ENCODE measurements around the gene CPNE6. TPM values are rescaled to one million over a fixed set of nuclear protein-coding genes. Genes with fewer than 3 reads are reported as not detected.

The CPNE6 gene
- total and polyA plus RNA-seq, 12 donors, result 0.12 to 0.64 (median 0.41) TPM; not detected in 8

DNA sequence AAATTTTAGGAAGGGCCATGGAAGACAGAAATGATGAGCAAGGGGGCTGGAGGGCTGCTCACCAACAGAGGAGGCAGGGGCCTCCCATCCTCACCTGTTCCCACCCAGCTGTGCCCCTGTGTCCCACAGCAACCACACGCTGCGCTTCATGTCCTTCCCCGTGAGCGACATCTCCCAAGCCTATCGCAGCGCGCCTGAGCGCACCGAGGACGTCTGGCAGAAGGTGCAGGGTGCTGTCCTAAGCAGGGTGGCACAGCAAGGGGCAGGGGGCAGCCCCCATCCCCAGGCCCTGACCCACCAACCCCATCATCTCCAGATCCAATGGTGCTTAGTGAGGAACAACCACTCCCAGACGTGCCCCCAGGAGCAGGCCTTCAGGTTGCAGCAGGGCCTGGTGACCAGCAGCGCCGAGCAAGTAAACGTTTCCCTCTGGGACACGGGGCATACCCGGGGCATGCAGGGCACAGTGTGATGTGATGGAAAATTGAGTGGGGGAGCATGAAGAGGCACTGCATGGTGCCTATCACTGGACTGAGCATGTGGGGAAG, 11.4 kb upstream of the CPNE6 start:
- no peak overlapping the region for H3K4me3 ChIP-seq
- TF ChIP-seq, protein P1, sequence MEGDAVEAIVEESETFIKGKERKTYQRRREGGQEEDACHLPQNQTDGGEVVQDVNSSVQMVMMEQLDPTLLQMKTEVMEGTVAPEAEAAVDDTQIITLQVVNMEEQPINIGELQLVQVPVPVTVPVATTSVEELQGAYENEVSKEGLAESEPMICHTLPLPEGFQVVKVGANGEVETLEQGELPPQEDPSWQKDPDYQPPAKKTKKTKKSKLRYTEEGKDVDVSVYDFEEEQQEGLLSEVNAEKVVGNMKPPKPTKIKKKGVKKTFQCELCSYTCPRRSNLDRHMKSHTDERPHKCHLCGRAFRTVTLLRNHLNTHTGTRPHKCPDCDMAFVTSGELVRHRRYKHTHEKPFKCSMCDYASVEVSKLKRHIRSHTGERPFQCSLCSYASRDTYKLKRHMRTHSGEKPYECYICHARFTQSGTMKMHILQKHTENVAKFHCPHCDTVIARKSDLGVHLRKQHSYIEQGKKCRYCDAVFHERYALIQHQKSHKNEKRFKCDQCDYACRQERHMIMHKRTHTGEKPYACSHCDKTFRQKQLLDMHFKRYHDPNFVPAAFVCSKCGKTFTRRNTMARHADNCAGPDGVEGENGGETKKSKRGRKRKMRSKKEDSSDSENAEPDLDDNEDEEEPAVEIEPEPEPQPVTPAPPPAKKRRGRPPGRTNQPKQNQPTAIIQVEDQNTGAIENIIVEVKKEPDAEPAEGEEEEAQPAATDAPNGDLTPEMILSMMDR (IDR thresholded peaks at IDR 0.05), result no peak
- no peaks in the 10 kb centered on the region for H3K9me3 ChIP-seq
- H3K27ac ChIP-seq, result no peak overlapping the region
- 93 to 94% methylated on average over 16 of the region's 16 CpGs for WGBS, 2 donors
- DNase-seq (no peak), ATAC-seq (no peak)
- peaks cover 0 to 3% (median 0%) of the 10 kb centered on the region in 9 donors for H3K4me1 ChIP-seq
- H3K27me3 ChIP-seq, result no peaks in the 10 kb centered on the region
- intact Hi-C loops (cut with DNase I), result loop anchor here (2.0 to 5.0 kb wide), 9 partner anchors 29 to 101 kb away; partner anchors contain the start of genes PCK2 (in 3 of the 10) and IRF9 (in 2 of the 10)
- H3K36me3 ChIP-seq, result no peaks in the 10 kb centered on the region

DNA sequence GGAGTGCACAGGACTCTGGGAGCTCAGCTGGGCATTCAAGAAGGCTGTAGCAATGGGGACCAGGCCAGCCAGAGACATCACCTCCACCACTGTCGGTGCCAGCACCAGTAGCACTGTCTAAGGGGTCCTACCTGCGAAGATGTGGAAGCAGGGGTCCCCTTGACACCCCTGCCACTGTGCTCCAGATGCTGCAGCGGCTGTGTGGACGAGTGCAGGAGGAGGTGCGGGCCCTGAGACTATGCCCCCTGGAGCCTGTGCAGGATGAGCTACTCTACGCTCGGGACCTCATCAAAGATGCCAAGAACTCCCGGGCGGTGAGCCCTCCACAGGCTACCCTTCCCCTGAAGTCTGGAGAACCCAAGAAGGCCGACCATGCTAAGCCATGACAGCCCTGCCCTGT, 10.9 kb upstream of the CPNE6 start:
- Histone ChIP-seq H3K27ac (no peak overlapping the region), H3K36me3 (no peaks in the 10 kb centered on the region), H3K4me3 (no peak overlapping the region), H3K27me3 (no peaks in the 10 kb centered on the region), H3K4me1 (peaks cover 0 to 3% (median 0%) of the 10 kb centered on the region in 9 donors), H3K9me3 (no peaks in the 10 kb centered on the region)
- ATAC-seq, result no peak
- DNase-seq, result no peak
- intact Hi-C loops (cut with DNase I), result loop anchor here in 1 of 10 donors (5.0 kb wide), 1 partner anchor 42 kb away; no protein-coding TSS in a partner anchor
- TF ChIP-seq, protein P1 (IDR thresholded peaks at IDR 0.05), result no peak
- 90 to 95% methylated on average over 10 of the region's 10 CpGs for WGBS, 2 donors

DNA sequence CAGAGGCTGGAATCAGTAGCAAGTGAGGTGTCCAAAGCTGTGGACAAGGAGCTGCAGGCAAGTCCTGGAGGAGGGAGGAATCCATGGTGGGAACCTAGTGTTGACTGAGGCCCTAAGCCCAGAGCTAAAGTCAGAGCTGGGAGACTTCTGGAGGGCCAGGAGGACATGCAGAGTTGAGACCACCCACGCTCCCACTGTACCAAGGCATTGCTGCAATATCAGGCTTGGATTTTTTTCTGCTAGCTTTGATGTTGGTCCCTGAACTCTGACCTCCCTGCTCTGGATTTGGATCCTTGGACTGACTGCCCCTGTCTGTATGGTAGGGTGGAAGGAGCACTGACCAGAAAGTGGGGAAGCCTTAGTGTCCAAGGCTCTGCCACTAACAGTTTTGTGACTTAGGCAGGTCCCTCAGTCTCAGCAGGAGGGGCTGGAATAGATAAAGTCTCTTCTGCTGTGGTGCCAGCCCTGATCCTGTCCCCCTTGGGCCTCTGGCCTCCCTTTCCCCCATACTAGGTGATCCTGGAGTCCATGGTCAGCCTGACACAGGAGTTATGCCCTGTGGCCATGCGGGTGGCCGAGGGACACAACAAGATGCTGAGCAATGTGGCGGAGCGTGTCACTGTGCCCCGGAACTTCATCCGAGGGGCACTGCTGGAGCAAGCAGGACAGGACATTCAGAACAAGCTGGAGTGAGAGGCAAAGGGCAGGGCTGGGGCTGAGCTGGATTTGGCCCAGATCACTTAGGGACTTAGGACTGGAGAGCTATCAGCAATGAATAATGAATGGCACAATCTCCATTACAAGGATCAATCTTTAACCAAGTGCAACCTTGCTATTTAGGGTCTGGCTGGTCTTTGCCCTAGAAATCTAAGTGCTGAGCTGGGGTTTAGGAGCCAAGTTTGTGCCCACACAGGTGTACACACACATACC, 10.1 kb upstream of the CPNE6 start:
- Histone ChIP-seq H3K27ac (no peak overlapping the region), H3K36me3 (no peaks in the 10 kb centered on the region), H3K27me3 (no peaks in the 10 kb centered on the region), H3K4me1 (peaks cover 0 to 3% (median 0%) of the 10 kb centered on the region in 9 donors), H3K4me3 (no peak overlapping the region), H3K9me3 (no peaks in the 10 kb centered on the region)
- intact Hi-C loops (cut with DNase I), result loop anchor here in 1 of 10 donors (5.0 kb wide), 1 partner anchor 41 kb away; no protein-coding TSS in a partner anchor
- no peak for DNase-seq
- TF ChIP-seq, protein P1 (IDR thresholded peaks at IDR 0.05), result no peak
- WGBS, 2 donors, result 95% methylated on average over 7 of the region's 7 CpGs
- no peak for ATAC-seq

DNA sequence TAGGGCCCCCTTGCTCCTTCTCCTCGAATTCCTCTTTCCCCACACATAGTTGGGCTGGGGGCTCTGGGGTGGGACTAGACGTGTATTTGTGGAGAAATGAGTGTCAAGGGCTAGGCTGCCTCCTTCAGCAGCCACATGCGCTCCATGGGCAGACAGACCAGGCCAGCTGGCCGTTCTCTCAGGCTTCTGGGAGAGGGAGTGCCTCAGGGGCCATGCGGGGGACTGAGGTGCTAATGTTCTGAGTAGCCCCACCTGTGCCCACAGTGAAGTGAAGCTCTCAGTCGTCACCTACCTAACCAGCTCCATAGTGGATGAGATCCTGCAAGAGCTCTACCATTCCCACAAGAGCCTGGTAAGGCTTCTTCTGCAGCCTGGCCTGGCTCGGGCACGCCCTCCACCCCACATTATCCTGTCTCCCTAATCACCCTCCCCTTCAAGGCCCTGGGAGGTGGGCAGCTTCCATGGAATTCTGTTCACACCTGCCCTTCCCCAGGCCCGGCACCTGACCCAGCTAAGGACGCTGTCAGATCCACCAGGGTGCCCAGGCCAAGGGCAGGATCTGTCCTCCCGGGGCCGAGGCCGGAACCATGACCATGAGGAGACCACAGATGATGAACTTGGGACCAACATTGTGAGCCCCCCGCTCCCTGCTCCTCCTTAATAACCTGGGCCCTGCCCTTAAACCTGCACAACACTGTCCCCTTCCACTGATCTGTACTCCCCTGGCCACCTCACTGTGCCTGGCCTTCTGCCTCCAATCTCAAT, 9.0 kb upstream of the CPNE6 start:
- TF ChIP-seq, protein P1 (IDR thresholded peaks at IDR 0.05), result no peak
- H3K4me3 ChIP-seq, result no peak overlapping the region
- 85% methylated on average over 13 to 14 of the region's 14 CpGs for WGBS, 2 donors
- DNase-seq, result no peak
- no peaks in the 10 kb centered on the region for H3K9me3 ChIP-seq
- H3K27ac ChIP-seq, result no peak overlapping the region
- H3K36me3 ChIP-seq, result no peaks in the 10 kb centered on the region
- no peak for ATAC-seq
- intact Hi-C loops (cut with DNase I), result loop anchor here in 1 of 10 donors (5.0 kb wide), 1 partner anchor 40 kb away; no protein-coding TSS in a partner anchor
- H3K4me1 ChIP-seq, result peaks cover 0 to 3% (median 0%) of the 10 kb centered on the region in 9 donors
- H3K27me3 ChIP-seq, result no peaks in the 10 kb centered on the region

Data from heart right ventricle (tissue), 16 donors.